Measurements from ENCODE around the gene DIAPH2.

- TF ChIP-seq, protein P1, sequence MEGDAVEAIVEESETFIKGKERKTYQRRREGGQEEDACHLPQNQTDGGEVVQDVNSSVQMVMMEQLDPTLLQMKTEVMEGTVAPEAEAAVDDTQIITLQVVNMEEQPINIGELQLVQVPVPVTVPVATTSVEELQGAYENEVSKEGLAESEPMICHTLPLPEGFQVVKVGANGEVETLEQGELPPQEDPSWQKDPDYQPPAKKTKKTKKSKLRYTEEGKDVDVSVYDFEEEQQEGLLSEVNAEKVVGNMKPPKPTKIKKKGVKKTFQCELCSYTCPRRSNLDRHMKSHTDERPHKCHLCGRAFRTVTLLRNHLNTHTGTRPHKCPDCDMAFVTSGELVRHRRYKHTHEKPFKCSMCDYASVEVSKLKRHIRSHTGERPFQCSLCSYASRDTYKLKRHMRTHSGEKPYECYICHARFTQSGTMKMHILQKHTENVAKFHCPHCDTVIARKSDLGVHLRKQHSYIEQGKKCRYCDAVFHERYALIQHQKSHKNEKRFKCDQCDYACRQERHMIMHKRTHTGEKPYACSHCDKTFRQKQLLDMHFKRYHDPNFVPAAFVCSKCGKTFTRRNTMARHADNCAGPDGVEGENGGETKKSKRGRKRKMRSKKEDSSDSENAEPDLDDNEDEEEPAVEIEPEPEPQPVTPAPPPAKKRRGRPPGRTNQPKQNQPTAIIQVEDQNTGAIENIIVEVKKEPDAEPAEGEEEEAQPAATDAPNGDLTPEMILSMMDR (conservative IDR thresholded peaks at IDR 0.05; ENCODE audit: low read depth, low read length): no peak
- no peak for TF ChIP-seq EZH2 (IDR thresholded peaks at IDR 0.05; ENCODE audit: borderline replicate concordance, low read depth, low read length, poor library complexity, severe bottlenecking)
Observed at GRCh38 chrX:96685210-96686099, 813 bp downstream of the DIAPH2 start.
